Endodermal cell (in vitro differentiated cells): Measurements from ENCODE around the gene SYP. TPM values are rescaled to one million over a fixed set of nuclear protein-coding genes. Genes with fewer than 3 reads are reported as not detected.

ENCODE experiments used
- DNase-seq: peaks from one replicate; pipeline ENCODE4 v3.0.0-alpha.2; 2017
- H3K27ac ChIP-seq: 2 replicates; pipeline ENCODE4 v1.5.1; 2013; ENCODE audit warnings: mild to moderate bottlenecking, low read depth, low read length, moderate library complexity
- H3K27me3 ChIP-seq: 2 replicates; pipeline ENCODE4 v1.6.1; 2013; ENCODE audit warnings: mild to moderate bottlenecking, low read length, moderate library complexity; ENCODE audit not compliant: insufficient read depth, control insufficient read depth, poor library complexity, severe bottlenecking
- H3K36me3 ChIP-seq: 2 replicates; pipeline ENCODE4 v1.7.0; 2013; ENCODE audit warnings: mild to moderate bottlenecking, low read length, moderate library complexity; ENCODE audit not compliant: control insufficient read depth, insufficient read depth
- H3K4me1 ChIP-seq: one replicate; pipeline ENCODE4 v1.7.0; 2013; ENCODE audit warnings: low read length; ENCODE audit not compliant: control insufficient read depth, insufficient read depth
- H3K4me3 ChIP-seq: 2 replicates; pipeline ENCODE4 v1.5.1; 2013; ENCODE audit warnings: mild to moderate bottlenecking, low read length, moderate library complexity
- H3K9ac ChIP-seq: 2 replicates; pipeline ENCODE4 v1.6.1; 2013; ENCODE audit warnings: mild to moderate bottlenecking, low read length, moderate library complexity; ENCODE audit not compliant: poor library complexity, severe bottlenecking; ENCODE audit errors: extremely low read depth
- H3K9me3 ChIP-seq: 2 replicates; pipeline ENCODE4 v1.6.1; 2013; ENCODE audit warnings: mild to moderate bottlenecking, low read length, moderate library complexity; ENCODE audit not compliant: control insufficient read depth
- H3K27ac Mint-ChIP-seq: 2 replicates; pipeline ENCODE4 v1.8.0; 2020; ENCODE audit warnings: mixed read lengths
- H3K27me3 Mint-ChIP-seq: 2 replicates; pipeline ENCODE4 v1.8.0; 2021; ENCODE audit warnings: mild to moderate bottlenecking, mixed read lengths; ENCODE audit not compliant: insufficient read depth
- H3K36me3 Mint-ChIP-seq: 2 replicates; pipeline ENCODE4 v1.8.0; 2020; ENCODE audit warnings: low read depth, mixed read lengths
- H3K4me1 Mint-ChIP-seq: 2 replicates; pipeline ENCODE4 v1.8.0; 2020; ENCODE audit warnings: mixed read lengths
- H3K4me3 Mint-ChIP-seq: 2 replicates; pipeline ENCODE4 v1.8.0; 2020; ENCODE audit warnings: mild to moderate bottlenecking, moderate library complexity, mixed read lengths
- H3K9me3 Mint-ChIP-seq: 2 replicates; pipeline ENCODE4 v1.8.0; 2020; ENCODE audit warnings: mild to moderate bottlenecking, mixed read lengths
- CTCF ChIP-seq: fragments of 200-600 bp; sonication (generic); conservative IDR thresholded peaks from 2 replicates; pipeline ENCODE4 v1.5.0; 2021; ENCODE audit warnings: antibody characterized with exemption, mild to moderate bottlenecking
- WGBS, 2 experiments: methylation state at CpG; one replicate each; pipeline versions ENCODE4 v1.1.5 to v1.1.7; 2013; ENCODE audit warnings: missing lambda C conversion rate in 2 of 2, mixed read lengths in 1 of 2; ENCODE audit not compliant: insufficient coverage in 1 of 2, insufficient read length in 1 of 2; 5-methylcytosine and 5-hydroxymethylcytosine counted together
- total RNA-seq, 2 donors: library from RNA; stranded (reverse); fragmentation: NEBNext Ultra II Directional in 1 of 2; extraction: Animal tissue kit (Norgen Biotek cat#: 25700) in 1 of 2; gene quantifications; 2 replicates in 1 of 2; 3 replicates in 1 of 2; pipeline ENCODE4 v1.2.1, GENCODE V29; 2021

SYP gene
- total RNA-seq, 2 donors from 2014 or later: 0.48 to 0.51 TPM

DNA sequence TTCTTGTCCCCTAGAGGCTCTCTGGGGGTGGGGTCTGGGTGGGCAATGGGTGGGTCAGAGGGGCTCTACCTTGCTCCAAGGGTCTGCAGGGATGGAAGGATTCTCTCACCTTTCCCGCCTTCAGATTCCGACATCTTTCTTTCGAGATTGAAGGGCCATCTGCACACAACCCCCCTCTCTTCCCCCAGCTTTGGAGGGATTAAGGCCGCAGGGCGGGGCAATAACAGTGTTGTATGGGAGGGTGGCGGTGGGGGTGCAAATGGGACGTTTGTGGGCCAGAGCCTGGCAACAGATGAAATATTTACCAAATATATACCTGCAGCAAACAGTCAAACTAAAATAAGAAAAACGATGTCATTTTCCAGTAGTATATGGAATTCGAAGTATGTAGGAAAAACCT is 33.2 kb upstream of the SYP start, which contains the start of gene CACNA1F:
Gene CACNA1F (minus strand): TSS at position 165 of the 400 bp plus-strand sequence. CDS start 31 bp downstream, at position 134.
- Mint-ChIP-seq H3K9me3 (peaks cover 61% of the 10 kb centered on the region), H3K4me1 (no peaks in the 10 kb centered on the region), H3K27me3 (peaks cover 3% of the 10 kb centered on the region), H3K4me3 (no peak within 1 kb of the TSS), H3K36me3 (no peaks in the 10 kb centered on the region), H3K27ac (no peak within 1 kb of the TSS)
- no peaks in the 10 kb centered on the region for H3K27me3 ChIP-seq
- no CpG with 5 or more reads among the region's 9 CpGs for WGBS, 2 experiments
- TF ChIP-seq CTCF: no peak
- H3K27ac ChIP-seq: no peak within 1 kb of the TSS
- DNase-seq: no peak
- no peaks in the 10 kb centered on the region for H3K4me1 ChIP-seq
- H3K36me3 ChIP-seq: no peaks in the 10 kb centered on the region
- no peak within 1 kb of the TSS for H3K9ac ChIP-seq
- no peak within 1 kb of the TSS for H3K4me3 ChIP-seq
- H3K9me3 ChIP-seq: no peaks in the 10 kb centered on the region

- no peak overlapping the region for H3K4me3 ChIP-seq
- H3K27me3 ChIP-seq: no peaks in the 10 kb centered on the region
- no peak for DNase-seq
- no peaks in the 10 kb centered on the region for H3K36me3 ChIP-seq
- no peak overlapping the region for H3K27ac ChIP-seq
- Mint-ChIP-seq H3K9me3 (peaks cover 66% of the 10 kb centered on the region), H3K4me1 (no peaks in the 10 kb centered on the region), H3K36me3 (no peaks in the 10 kb centered on the region), H3K4me3 (no peak overlapping the region), H3K27me3 (peaks cover 3% of the 10 kb centered on the region), H3K27ac (no peak overlapping the region)
- WGBS, 2 experiments: 97% methylated on average over 2 of the region's 2 CpGs; no CpG with 5 or more reads in 1 of the 2 experiments
- H3K4me1 ChIP-seq: no peaks in the 10 kb centered on the region
- no peak overlapping the region for H3K9ac ChIP-seq
- TF ChIP-seq CTCF: no peak
- H3K9me3 ChIP-seq: no peaks in the 10 kb centered on the region
Observed at GRCh38 chrX:49232525-49232924, 32.5 kb upstream of the SYP start.

- Mint-ChIP-seq H3K36me3 (no peaks in the 10 kb centered on the region), H3K4me3 (peak overlapping the region; percentile 64), H3K4me1 (no peaks in the 10 kb centered on the region), H3K27me3 (peaks cover 3% of the 10 kb centered on the region), H3K27ac (no peak overlapping the region), H3K9me3 (peaks cover 65% of the 10 kb centered on the region)
- H3K27me3 ChIP-seq: no peaks in the 10 kb centered on the region
- H3K9me3 ChIP-seq: no peaks in the 10 kb centered on the region
- WGBS, 2 experiments: 94% methylated on average over 10 of the region's 10 CpGs; no CpG with 5 or more reads in 1 of the 2 experiments
- no peak for DNase-seq
- H3K4me3 ChIP-seq: no peak overlapping the region
- TF ChIP-seq CTCF: no peak
- H3K4me1 ChIP-seq: no peaks in the 10 kb centered on the region
- H3K36me3 ChIP-seq: no peaks in the 10 kb centered on the region
- no peak overlapping the region for H3K27ac ChIP-seq
- no peak overlapping the region for H3K9ac ChIP-seq
Observed at GRCh38 chrX:49231333-49232000, 31.5 kb upstream of the SYP start.
